Lower lobe of right lung (tissue), 2 donors: Measurements from ENCODE around the gene LMNA. TPM values are rescaled to one million over a fixed set of nuclear protein-coding genes. Genes with fewer than 3 reads are reported as not detected.
A peak's percentile ranks its signal among the peaks of the same experiment; 100 is the strongest.

Experiments
- ATAC-seq, 2 donors: fragments of 200-7000 bp; cut with Tn5 transposase; one replicate each; pipeline ENCODE4 v1.9.1; 2020 to 2022; ENCODE audit warnings: mild to moderate bottlenecking in 2 of 2, moderate library complexity in 2 of 2
- DNase-seq: peaks from one replicate; pipeline ENCODE4 v3.0.0-alpha.2; 2020
- H3K27ac ChIP-seq: fragments of 200-600 bp; one replicate; pipeline ENCODE4 v1.8.0; 2022
- H3K27me3 ChIP-seq: fragments of 200-600 bp; one replicate; pipeline ENCODE4 v1.8.0; 2022; ENCODE audit warnings: low read depth
- H3K36me3 ChIP-seq: fragments of 200-600 bp; one replicate; pipeline ENCODE4 v1.8.0; 2022; ENCODE audit warnings: mild to moderate bottlenecking
- H3K4me1 ChIP-seq: fragments of 200-600 bp; one replicate; pipeline ENCODE4 v1.8.0; 2022
- H3K4me3 ChIP-seq: fragments of 200-600 bp; one replicate; pipeline ENCODE4 v1.8.0; 2022; ENCODE audit warnings: mild to moderate bottlenecking
- H3K9me3 ChIP-seq: fragments of 200-600 bp; one replicate; pipeline ENCODE4 v1.8.0; 2022
- intact Hi-C: fragments of 100-400 bp; cut with DNase I; formaldehyde crosslinking; loops from one replicate; pipeline ENCODE4 v1.11.0; 2022
- total RNA-seq: library from RNA; stranded (reverse); fragmentation: NEBNext Ultra II Directional; extraction: Animal tissue kit (Norgen Biotek cat#: 25700); gene quantifications from one replicate; pipeline ENCODE4 v1.2.1, GENCODE V29; 2021
- TF ChIP-seq, protein P1 (sequence below): fragments of 200-600 bp; IDR thresholded peaks from one replicate; pipeline ENCODE4 v1.8.0; 2022; ENCODE audit warnings: antibody characterized with exemption, mild to moderate bottlenecking
- donor health status: DM: no; HTN: yes; CAD: no; lungs with severe emphysema.

Gene LMNA
- total RNA-seq, 1 donor from 2014 or later = 235 TPM

DNA sequence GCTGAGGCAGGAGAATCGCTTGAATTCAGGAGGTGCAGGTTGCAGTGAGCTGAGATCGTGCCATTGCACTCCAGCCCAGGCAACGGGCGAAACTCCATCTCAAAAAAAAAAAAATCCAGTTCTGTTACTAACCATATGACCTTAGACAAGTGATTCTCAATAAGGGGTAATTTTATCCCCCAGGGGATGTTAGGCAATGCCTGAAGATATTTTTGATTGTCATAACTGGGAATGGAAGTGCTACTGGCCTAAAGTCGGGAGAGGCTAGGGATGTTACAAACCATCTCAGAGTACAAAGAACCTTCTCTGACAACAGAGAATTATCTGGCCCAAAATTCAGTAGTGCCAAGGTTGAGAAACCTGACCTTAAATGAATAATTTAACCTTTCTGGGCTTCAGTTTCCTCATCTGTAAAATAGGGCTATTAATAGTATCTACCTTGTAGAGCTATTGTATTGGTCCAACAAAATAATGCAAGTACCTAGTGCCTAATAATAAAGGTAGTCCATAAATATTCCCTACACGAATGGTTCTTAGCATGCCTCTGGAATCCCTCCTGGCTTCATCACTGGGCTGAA is 5.8 kb upstream of the LMNA start:
- no peak for DNase-seq
- H3K27ac ChIP-seq = no peak overlapping the region
- H3K4me1 ChIP-seq = peaks cover 34% of the 10 kb centered on the region

DNA sequence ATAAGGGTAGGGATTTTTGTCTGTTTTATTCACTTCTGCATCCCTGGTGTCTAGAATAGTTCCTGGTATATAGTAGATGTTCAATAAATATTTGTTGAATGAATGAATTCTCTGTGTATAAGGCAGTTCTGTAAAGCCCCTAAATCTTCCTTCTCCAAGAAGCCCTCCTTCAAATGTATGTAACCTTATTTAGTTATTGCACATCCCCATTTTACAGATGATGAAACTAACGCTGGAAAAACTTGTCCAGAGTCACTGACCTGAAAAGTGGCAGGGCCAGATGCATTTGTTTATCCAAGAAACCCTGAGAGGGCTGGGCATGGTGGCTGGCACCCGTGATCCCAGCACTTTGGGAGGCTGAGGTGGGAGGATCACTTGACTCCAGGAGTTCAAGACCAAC is 4.3 kb upstream of the LMNA start:
- Histone ChIP-seq H3K4me1 (peaks cover 25% of the 10 kb centered on the region), H3K9me3 (no peaks in the 10 kb centered on the region), H3K4me3 (no peak overlapping the region), H3K36me3 (no peaks in the 10 kb centered on the region), H3K27ac (no peak overlapping the region), H3K27me3 (no peaks in the 10 kb centered on the region)
- TF ChIP-seq, protein P1, sequence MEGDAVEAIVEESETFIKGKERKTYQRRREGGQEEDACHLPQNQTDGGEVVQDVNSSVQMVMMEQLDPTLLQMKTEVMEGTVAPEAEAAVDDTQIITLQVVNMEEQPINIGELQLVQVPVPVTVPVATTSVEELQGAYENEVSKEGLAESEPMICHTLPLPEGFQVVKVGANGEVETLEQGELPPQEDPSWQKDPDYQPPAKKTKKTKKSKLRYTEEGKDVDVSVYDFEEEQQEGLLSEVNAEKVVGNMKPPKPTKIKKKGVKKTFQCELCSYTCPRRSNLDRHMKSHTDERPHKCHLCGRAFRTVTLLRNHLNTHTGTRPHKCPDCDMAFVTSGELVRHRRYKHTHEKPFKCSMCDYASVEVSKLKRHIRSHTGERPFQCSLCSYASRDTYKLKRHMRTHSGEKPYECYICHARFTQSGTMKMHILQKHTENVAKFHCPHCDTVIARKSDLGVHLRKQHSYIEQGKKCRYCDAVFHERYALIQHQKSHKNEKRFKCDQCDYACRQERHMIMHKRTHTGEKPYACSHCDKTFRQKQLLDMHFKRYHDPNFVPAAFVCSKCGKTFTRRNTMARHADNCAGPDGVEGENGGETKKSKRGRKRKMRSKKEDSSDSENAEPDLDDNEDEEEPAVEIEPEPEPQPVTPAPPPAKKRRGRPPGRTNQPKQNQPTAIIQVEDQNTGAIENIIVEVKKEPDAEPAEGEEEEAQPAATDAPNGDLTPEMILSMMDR = no peak
- ATAC-seq = no peak
- DNase-seq = no peak
- intact Hi-C loops = no loop called here

More for the DNA sequence above, 5.8 kb upstream of the LMNA start:
- no peak overlapping the region for H3K4me3 ChIP-seq
- ATAC-seq = no peak
- H3K36me3 ChIP-seq = no peaks in the 10 kb centered on the region
- H3K27me3 ChIP-seq = no peaks in the 10 kb centered on the region
- no peaks in the 10 kb centered on the region for H3K9me3 ChIP-seq
- intact Hi-C loops = no loop called here
- TF ChIP-seq, protein P1 = no peak

GRCh38 chr1:156111355-156111962 is 3.1 kb upstream of the LMNA start:
- no peak overlapping the region for H3K4me3 ChIP-seq
- H3K9me3 ChIP-seq = no peaks in the 10 kb centered on the region
- TF ChIP-seq, protein P1 = no peak
- DNase-seq = no peak
- H3K36me3 ChIP-seq = no peaks in the 10 kb centered on the region
- no peak for ATAC-seq
- H3K27ac ChIP-seq = no peak overlapping the region
- no peaks in the 10 kb centered on the region for H3K27me3 ChIP-seq
- intact Hi-C loops = no loop called here
- peaks cover 16% of the 10 kb centered on the region for H3K4me1 ChIP-seq

DNA sequence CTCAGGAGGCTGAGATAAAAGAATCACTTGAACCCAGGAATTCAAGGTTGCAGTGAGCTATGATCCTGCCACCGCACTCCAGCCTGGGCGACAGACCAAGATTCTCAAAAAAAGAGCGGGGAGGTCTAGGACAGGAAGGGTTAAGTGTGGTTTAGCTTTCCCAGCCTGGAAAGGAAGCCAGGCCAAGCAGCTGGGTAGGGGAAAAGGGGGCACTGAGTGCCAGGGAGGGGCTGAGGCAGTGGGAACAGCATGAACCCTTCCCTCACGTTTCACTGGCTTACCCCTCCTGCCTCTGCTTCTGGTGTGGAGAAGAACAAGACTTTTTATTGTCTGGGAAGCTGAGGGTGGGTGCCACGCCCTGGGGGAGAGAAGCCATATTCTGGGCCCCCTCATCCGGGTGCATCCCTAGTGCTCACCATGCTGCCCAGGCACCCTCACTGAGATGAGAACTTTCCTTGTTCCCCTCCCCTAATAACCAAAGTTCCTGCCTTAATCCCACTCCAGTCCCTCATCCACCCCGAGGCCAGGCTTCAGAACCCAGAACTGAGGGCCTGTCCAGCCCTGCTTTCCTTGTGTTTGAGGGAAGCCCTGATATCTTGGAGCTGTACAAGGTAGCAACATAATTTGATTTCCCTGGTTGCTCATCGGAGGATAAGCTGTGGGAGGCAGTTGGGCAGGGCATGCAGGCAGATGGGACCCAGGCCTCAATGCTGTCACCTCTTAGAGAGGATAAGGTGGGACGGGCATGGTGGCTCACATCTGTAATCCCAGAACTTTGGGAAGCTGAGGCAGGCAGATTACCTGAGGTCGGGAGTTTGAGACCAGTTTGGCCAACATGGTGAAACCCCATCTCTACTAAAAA is 2.0 kb upstream of the LMNA start:
- TF ChIP-seq, protein P1 = no peak
- H3K4me1 ChIP-seq = peaks cover 19% of the 10 kb centered on the region
- no peak overlapping the region for H3K4me3 ChIP-seq
- DNase-seq (no peak), ATAC-seq (no peak)
- no peaks in the 10 kb centered on the region for H3K27me3 ChIP-seq
- no peaks in the 10 kb centered on the region for H3K36me3 ChIP-seq
- no peaks in the 10 kb centered on the region for H3K9me3 ChIP-seq
- intact Hi-C loops = no loop called here
- H3K27ac ChIP-seq = no peak overlapping the region

DNA sequence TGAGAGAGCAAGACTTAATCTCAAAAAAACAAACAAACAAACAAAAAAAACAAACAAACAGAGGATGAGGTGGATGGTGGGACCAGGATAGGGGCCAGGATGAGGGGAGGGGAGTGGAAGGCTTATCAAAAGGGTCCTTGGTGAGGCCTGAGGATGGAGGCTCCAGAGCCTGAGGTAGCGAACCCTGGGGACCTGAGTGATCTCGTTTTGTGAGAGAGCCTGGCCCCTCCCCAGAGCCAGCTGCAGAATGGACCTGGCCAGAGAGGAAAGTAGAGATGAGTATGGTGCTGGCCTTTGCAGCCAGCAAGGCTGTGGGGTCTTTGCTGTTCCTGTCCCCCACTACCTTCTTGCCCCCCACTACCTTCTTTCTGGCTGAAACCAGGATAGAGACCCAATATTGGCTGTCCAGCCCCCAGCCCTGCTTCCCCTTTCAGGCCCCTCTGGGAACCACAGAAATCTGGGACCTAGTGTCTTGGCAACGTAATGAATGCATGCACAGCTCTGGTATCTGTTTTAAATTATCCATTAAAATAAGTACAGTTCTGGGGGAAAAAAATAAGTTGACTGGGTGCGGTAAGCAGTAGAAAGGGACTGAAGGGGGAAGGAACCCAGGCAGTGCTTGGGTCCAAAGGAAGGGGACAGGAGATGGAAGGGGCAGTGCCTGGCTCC is 1.1 kb upstream of the LMNA start:
- ATAC-seq (no peak), DNase-seq (no peak)
- H3K27ac ChIP-seq = peak overlapping the region; percentile 99
- intact Hi-C loops = no loop called here
- no peaks in the 10 kb centered on the region for H3K36me3 ChIP-seq
- TF ChIP-seq, protein P1 = no peak
- H3K9me3 ChIP-seq = no peaks in the 10 kb centered on the region
- no peaks in the 10 kb centered on the region for H3K27me3 ChIP-seq
- no peak overlapping the region for H3K4me3 ChIP-seq
- peaks cover 28% of the 10 kb centered on the region for H3K4me1 ChIP-seq
